Keratinocyte (primary cell): Measurements from ENCODE around the gene RBPJL. TPM values are rescaled to one million over a fixed set of nuclear protein-coding genes. Genes with fewer than 3 reads are reported as not detected.

ENCODE experiments used
- DNase-seq: peaks from one replicate; pipeline ENCODE4 v3.0.0-alpha.2; 2011; ENCODE audit warnings: low read depth, missing footprints, low spot score
- FAIRE-seq: peaks from 2 replicates; lab custom pipeline; 2011; peaks lifted over from hg19 to GRCh38; lab: Jason Lieb, UNC
- H2AFZ ChIP-seq: 2 replicates; pipeline ENCODE4 v1.6.0; 2012; ENCODE audit warnings: low read length, control low read depth, inconsistent platforms; ENCODE audit not compliant: control insufficient read depth
- H3K27ac ChIP-seq: 2 replicates; pipeline ENCODE4 v1.5.1; 2011; ENCODE audit warnings: low read length; ENCODE audit not compliant: control insufficient read depth, insufficient read depth
- H3K27me3 ChIP-seq: 3 replicates; pipeline ENCODE4 v1.6.0; 2011; ENCODE audit warnings: low read length; ENCODE audit not compliant: control insufficient read depth, insufficient read depth; ENCODE audit errors: extremely low read depth
- H3K36me3 ChIP-seq, 2 experiments: 2 replicates in 1 of 2; 3 replicates in 1 of 2; pipeline ENCODE4 v1.5.1; 2011; ENCODE audit warnings: low read length in 2 of 2, mild to moderate bottlenecking in 1 of 2; ENCODE audit not compliant: control insufficient read depth in 2 of 2, insufficient read depth in 2 of 2; ENCODE audit errors: extremely low read depth in 1 of 2
- H3K4me1 ChIP-seq: 3 replicates; pipeline ENCODE4 v1.5.1; 2011; ENCODE audit warnings: low read length; ENCODE audit not compliant: control insufficient read depth, insufficient read depth; ENCODE audit errors: extremely low read depth
- H3K4me2 ChIP-seq: 3 replicates; pipeline ENCODE4 v1.6.0; 2011; ENCODE audit warnings: low read depth, low read length; ENCODE audit not compliant: control insufficient read depth, insufficient read depth; ENCODE audit errors: extremely low read depth
- H3K4me3 ChIP-seq, 3 experiments: fragments of 200-600 bp in 1 of 3; sonication (generic) in 1 of 3; 2 replicates in 2 of 3; 3 replicates in 1 of 3; pipeline ENCODE4 v1.5.1; 2011 to 2016; ENCODE audit warnings: low read length in 3 of 3, mild to moderate bottlenecking in 3 of 3, control low read depth in 2 of 3, inconsistent platforms in 1 of 3, low read depth in 1 of 3, mixed read lengths in 1 of 3, mixed run types in 1 of 3, moderate library complexity in 1 of 3; ENCODE audit not compliant: control insufficient read depth in 2 of 3, insufficient read depth in 2 of 3; ENCODE audit errors: extremely low read depth in 1 of 3
- H3K79me2 ChIP-seq: 2 replicates; pipeline ENCODE4 v1.6.0; 2012; ENCODE audit warnings: low read length; ENCODE audit not compliant: control insufficient read depth, insufficient read depth
- H3K9ac ChIP-seq: 3 replicates; pipeline ENCODE4 v1.6.0; 2011; ENCODE audit warnings: low read length; ENCODE audit not compliant: control insufficient read depth, insufficient read depth; ENCODE audit errors: extremely low read depth
- H3K9me1 ChIP-seq: 3 replicates; pipeline ENCODE4 v1.6.0; 2011; ENCODE audit warnings: low read length; ENCODE audit not compliant: control insufficient read depth, insufficient read depth; ENCODE audit errors: extremely low read depth
- H3K9me3 ChIP-seq: 2 replicates; pipeline ENCODE4 v1.5.1; 2012; ENCODE audit warnings: low read depth, low read length; ENCODE audit not compliant: control insufficient read depth
- H4K20me1 ChIP-seq: 3 replicates; pipeline ENCODE4 v1.6.0; 2011; ENCODE audit warnings: low read length; ENCODE audit not compliant: control insufficient read depth, insufficient read depth; ENCODE audit errors: extremely low read depth
- EZH2 ChIP-seq: IDR thresholded peaks from one replicate; pipeline ENCODE4 v1.6.1; 2012; ENCODE audit warnings: inconsistent platforms, mild to moderate bottlenecking, low read length, moderate library complexity
- dilution Hi-C: fragments of 300-500 bp; cut with MboI; formaldehyde crosslinking; loops from one replicate; pipeline ENCODE4 v1.7.0; 2020; ENCODE audit warnings: low sequenced_read_pairs; ENCODE audit not compliant: extremely low pct_ligation_motif_present
- polyA plus RNA-seq, 5 experiments: library from polyadenylated mRNA; depleted of rRNA in 3 of 5; stranded (reverse) in 3 of 5; stranded (forward) in 1 of 5; unstranded in 1 of 5; fragments of >200 nt; gene quantifications; 1 replicate in 1 of 5; 2 replicates in 3 of 5; 3 replicates in 1 of 5; pipeline versions ENCODE4 v1.2.1 to v1.2.3, GENCODE V29; 2011 to 2012; ENCODE audit warnings: missing spikeins in 2 of 5, low read depth in 1 of 5, low replicate concordance in 1 of 5
- TF ChIP-seq, protein P1 (sequence below), 3 experiments: IDR thresholded peaks in 1 of 3; conservative IDR thresholded peaks in 1 of 3; optimal IDR thresholded peaks in 1 of 3; 2 replicates in 2 of 3; 3 replicates in 1 of 3; pipeline versions ENCODE3 to v1.5.1; 2011; ENCODE audit warnings: low read length in 3 of 3, mild to moderate bottlenecking in 3 of 3, moderate library complexity in 2 of 3, control low read depth in 1 of 3, inconsistent platforms in 1 of 3; ENCODE audit not compliant: insufficient read depth in 2 of 3; ENCODE audit errors: extremely low read depth in 1 of 3

Gene RBPJL
- polyA plus RNA-seq, 1 donor (not counting 4 experiments of a cell fraction or from before 2014, with no cell fraction given) = not detected

DNA sequence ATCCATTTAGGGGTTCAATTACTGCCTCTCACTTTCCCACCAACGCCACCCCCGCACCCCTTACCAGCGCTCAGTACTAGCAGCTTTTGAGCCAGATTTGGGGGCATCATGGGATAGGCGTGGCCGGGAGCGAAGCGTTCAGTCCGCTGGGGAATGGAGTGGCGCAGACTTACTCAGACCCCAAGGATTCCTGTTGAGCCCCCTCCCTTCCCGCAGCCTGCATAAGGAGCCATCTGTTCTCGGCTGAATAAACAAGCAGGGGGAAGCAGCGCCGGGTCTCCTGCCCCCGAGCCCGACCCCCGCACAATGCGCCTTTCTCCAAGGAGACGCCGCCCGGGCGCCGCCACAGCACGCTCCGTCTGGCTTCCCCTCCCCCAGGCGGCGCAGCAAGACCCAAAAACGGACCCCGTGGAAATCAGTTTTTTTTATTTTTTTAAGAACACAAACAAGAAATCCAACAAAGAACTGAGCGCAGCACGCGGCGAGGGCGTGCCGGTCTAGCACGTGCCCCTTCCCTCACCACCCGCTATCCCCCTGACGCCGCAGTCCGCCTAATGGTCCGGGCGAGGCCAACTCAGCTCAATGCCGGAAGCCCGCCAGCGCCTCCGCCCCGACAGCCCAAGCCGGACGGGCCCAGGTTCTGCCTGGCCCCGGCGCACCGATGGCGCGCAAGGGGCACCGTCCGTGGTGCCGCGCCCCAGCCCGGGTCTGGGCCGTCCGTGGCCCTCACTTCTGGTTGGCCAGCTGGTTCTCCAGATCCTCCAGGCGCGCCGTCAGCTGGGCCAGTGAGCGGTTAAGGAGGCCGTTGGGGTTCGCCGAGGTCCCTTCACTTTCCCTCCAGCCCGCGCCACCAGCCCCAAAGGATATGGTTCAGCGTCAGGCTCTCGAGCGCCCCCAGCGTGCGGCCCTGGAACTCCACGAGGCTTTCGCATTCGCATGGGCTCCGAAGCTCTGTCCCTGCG, 13.3 kb upstream of the RBPJL start:
- Histone ChIP-seq H3K4me3 (peak overlapping the region; percentile 36 to 55 (median 47)), H3K4me2 (peak overlapping the region; percentile 70), H3K9me1 (no peaks in the 10 kb centered on the region), H3K9ac (peak overlapping the region; percentile 60), H3K9me3 (no peaks in the 10 kb centered on the region), H3K27me3 (peaks cover 7% of the 10 kb centered on the region), H2AFZ (peak overlapping the region; percentile 60), H3K27ac (no peak overlapping the region), H3K4me1 (peaks cover 3% of the 10 kb centered on the region), H4K20me1 (no peaks in the 10 kb centered on the region), H3K79me2 (no peaks in the 10 kb centered on the region), H3K36me3 (no peaks in the 10 kb centered on the region)
- dilution Hi-C loops = no loop called here
- FAIRE-seq (no peak), DNase-seq (peak; percentile 30)
- TF ChIP-seq, protein P1, sequence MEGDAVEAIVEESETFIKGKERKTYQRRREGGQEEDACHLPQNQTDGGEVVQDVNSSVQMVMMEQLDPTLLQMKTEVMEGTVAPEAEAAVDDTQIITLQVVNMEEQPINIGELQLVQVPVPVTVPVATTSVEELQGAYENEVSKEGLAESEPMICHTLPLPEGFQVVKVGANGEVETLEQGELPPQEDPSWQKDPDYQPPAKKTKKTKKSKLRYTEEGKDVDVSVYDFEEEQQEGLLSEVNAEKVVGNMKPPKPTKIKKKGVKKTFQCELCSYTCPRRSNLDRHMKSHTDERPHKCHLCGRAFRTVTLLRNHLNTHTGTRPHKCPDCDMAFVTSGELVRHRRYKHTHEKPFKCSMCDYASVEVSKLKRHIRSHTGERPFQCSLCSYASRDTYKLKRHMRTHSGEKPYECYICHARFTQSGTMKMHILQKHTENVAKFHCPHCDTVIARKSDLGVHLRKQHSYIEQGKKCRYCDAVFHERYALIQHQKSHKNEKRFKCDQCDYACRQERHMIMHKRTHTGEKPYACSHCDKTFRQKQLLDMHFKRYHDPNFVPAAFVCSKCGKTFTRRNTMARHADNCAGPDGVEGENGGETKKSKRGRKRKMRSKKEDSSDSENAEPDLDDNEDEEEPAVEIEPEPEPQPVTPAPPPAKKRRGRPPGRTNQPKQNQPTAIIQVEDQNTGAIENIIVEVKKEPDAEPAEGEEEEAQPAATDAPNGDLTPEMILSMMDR (optimal IDR thresholded peaks at IDR 0.05 in 1 of 3, IDR thresholded peaks at IDR 0.05 in 1 of 3, conservative IDR thresholded peaks at IDR 0.05 in 1 of 3; ENCODE audit: extremely low read depth in 1 of 3, insufficient read depth in 2 of 3, low read length in 3 of 3) = peak; percentile 79 to 99 (median 89)
- no peak for TF ChIP-seq EZH2

DNA sequence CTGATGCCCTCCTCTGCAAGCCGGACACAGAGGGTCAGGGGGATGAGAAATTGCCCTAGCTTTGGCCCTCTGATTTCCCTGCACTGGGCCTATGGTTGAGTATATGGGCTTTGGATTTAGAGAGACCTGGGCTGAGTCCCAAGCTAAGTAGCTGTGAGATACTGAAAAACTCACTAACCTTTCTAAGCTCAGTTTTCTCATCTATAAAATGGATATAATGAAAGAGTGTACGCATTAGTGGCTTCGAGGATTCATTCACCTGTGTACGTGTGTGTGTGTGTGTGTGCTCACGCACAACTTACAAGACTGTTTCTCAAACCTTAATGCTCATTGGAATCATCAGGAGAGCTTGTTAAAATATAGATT, 12.7 kb upstream of the RBPJL start:
- FAIRE-seq = no peak

More for the DNA sequence above, 12.7 kb upstream of the RBPJL start:
- H3K27me3 ChIP-seq = peaks cover 7% of the 10 kb centered on the region
- H3K79me2 ChIP-seq = no peaks in the 10 kb centered on the region
- no peaks in the 10 kb centered on the region for H3K36me3 ChIP-seq
- no peak overlapping the region for H2AFZ ChIP-seq
- no peak overlapping the region for H3K27ac ChIP-seq
- DNase-seq = no peak
- peaks cover 3% of the 10 kb centered on the region for H3K4me1 ChIP-seq
- no peaks in the 10 kb centered on the region for H3K9me3 ChIP-seq
- TF ChIP-seq, protein P1 (optimal IDR thresholded peaks at IDR 0.05 in 1 of 3, IDR thresholded peaks at IDR 0.05 in 1 of 3, conservative IDR thresholded peaks at IDR 0.05 in 1 of 3; ENCODE audit: extremely low read depth in 1 of 3, insufficient read depth in 2 of 3, low read length in 3 of 3) = no peak
- TF ChIP-seq EZH2 = no peak
- H3K9ac ChIP-seq = no peak overlapping the region
- H3K4me3 ChIP-seq = peak overlapping the region in 2 of 3 experiments; percentile 47 to 55
- H3K4me2 ChIP-seq = peak overlapping the region; percentile 70
- no peaks in the 10 kb centered on the region for H3K9me1 ChIP-seq
- H4K20me1 ChIP-seq = no peaks in the 10 kb centered on the region
- dilution Hi-C loops = no loop called here
